ENCODE data around the gene SCRT2. TPM values are rescaled to one million over a fixed set of nuclear protein-coding genes. Genes with fewer than 3 reads are reported as not detected.

The SCRT2 gene
- total RNA-seq, 1 donor from 2014 or later = not detected

GRCh38 chr20:717271-717670 is 41.7 kb upstream of the SCRT2 start:
- FAIRE-seq (no peak), DNase-seq (ENCODE audit: low read depth) (no peak)
- H3K79me2 ChIP-seq (ENCODE audit: insufficient read depth, low read length) = no peaks in the 10 kb centered on the region
- no peaks in the 10 kb centered on the region for H3K9me3 ChIP-seq (ENCODE audit: insufficient read depth, low read depth, low read length)
- Mint-ChIP-seq H3K4me1 (ENCODE audit: low read depth, unreplicated experiment) (no peaks in the 10 kb centered on the region), H3K36me3 (ENCODE audit: low read depth, unreplicated experiment) (peaks cover 1% of the 10 kb centered on the region), H3K9me3 (ENCODE audit: unreplicated experiment) (peaks cover 2% of the 10 kb centered on the region), H3K27me3 (ENCODE audit: low read depth, unreplicated experiment) (peaks cover 48% of the 10 kb centered on the region), H3K4me3 (ENCODE audit: unreplicated experiment) (no peak overlapping the region), H3K27ac (ENCODE audit: unreplicated experiment) (no peak overlapping the region)
- H3K9ac ChIP-seq (ENCODE audit: low read length) = no peak overlapping the region
- no peak overlapping the region for H2AFZ ChIP-seq (ENCODE audit: low read depth, low read length)
- no peaks in the 10 kb centered on the region for H3K36me3 ChIP-seq (ENCODE audit: insufficient read depth, low read length)
- TF ChIP-seq EZH2 (IDR thresholded peaks at IDR 0.05; ENCODE audit: insufficient read depth, low read length) (no peak), CTCF (IDR thresholded peaks at IDR 0.05; ENCODE audit: insufficient read depth, low read depth, low read length) (no peak)
- H3K27ac ChIP-seq (ENCODE audit: low read depth, low read length) = no peak overlapping the region
- H3K4me2 ChIP-seq (ENCODE audit: low read length) = no peak overlapping the region
- H3K4me3 ChIP-seq (ENCODE audit: insufficient read depth, low read depth, low read length) = no peak overlapping the region
- H4K20me1 ChIP-seq (ENCODE audit: insufficient read depth, low read length) = no peaks in the 10 kb centered on the region
- H3K27me3 ChIP-seq (ENCODE audit: insufficient read depth, low read length) = peaks cover 3% of the 10 kb centered on the region
- H3K4me1 ChIP-seq (ENCODE audit: insufficient read depth, low read length) = no peaks in the 10 kb centered on the region

DNA sequence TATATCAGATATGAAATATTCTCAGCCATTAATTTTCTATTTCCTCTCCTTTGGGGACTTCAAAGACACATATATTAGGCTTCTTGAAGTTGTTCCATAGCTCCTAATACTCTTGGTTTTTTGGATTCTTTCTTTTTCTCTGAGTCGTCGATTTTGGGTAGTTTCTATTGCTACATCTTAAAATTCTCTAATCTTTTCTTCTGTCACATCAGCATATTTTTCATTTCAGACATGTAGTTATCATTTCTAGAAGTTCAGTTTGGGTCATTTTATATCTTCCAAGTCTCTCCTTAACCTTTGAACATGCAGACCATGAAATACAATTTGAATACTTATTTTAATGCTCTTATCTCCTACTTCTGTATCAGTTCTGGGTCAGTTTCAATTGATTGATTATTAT is 38.9 kb upstream of the SCRT2 start:
- no peak overlapping the region for H3K4me2 ChIP-seq (ENCODE audit: low read length)
- no peak for DNase-seq (ENCODE audit: low read depth)
- no peak overlapping the region for H2AFZ ChIP-seq (ENCODE audit: low read depth, low read length)
- H3K9ac ChIP-seq (ENCODE audit: low read length) = no peak overlapping the region
- H3K27me3 ChIP-seq (ENCODE audit: insufficient read depth, low read length) = peaks cover 6% of the 10 kb centered on the region
- H3K27ac Mint-ChIP-seq (ENCODE audit: unreplicated experiment) = no peak overlapping the region
- no peaks in the 10 kb centered on the region for H3K4me1 ChIP-seq (ENCODE audit: insufficient read depth, low read length)
- no peaks in the 10 kb centered on the region for H3K9me3 ChIP-seq (ENCODE audit: insufficient read depth, low read depth, low read length)
- no peaks in the 10 kb centered on the region for H3K79me2 ChIP-seq (ENCODE audit: insufficient read depth, low read length)
- H3K27me3 Mint-ChIP-seq (ENCODE audit: low read depth, unreplicated experiment) = peaks cover 36% of the 10 kb centered on the region
- no peak for TF ChIP-seq EZH2 (IDR thresholded peaks at IDR 0.05; ENCODE audit: insufficient read depth, low read length)
- no peak for TF ChIP-seq CTCF (IDR thresholded peaks at IDR 0.05; ENCODE audit: insufficient read depth, low read depth, low read length)
- no peaks in the 10 kb centered on the region for H3K36me3 Mint-ChIP-seq (ENCODE audit: low read depth, unreplicated experiment)
- H3K4me1 Mint-ChIP-seq (ENCODE audit: low read depth, unreplicated experiment) = peaks cover under 1% of the 10 kb centered on the region
- no peaks in the 10 kb centered on the region for H4K20me1 ChIP-seq (ENCODE audit: insufficient read depth, low read length)
- H3K9me3 Mint-ChIP-seq (ENCODE audit: unreplicated experiment) = peaks cover 4% of the 10 kb centered on the region
- no peak overlapping the region for H3K4me3 Mint-ChIP-seq (ENCODE audit: unreplicated experiment)
- no peaks in the 10 kb centered on the region for H3K36me3 ChIP-seq (ENCODE audit: insufficient read depth, low read length)
- no peak overlapping the region for H3K4me3 ChIP-seq (ENCODE audit: insufficient read depth, low read depth, low read length)
- no peak overlapping the region for H3K27ac ChIP-seq (ENCODE audit: low read depth, low read length)
- FAIRE-seq = no peak

- H4K20me1 ChIP-seq (ENCODE audit: insufficient read depth, low read length) = no peaks in the 10 kb centered on the region
- H3K4me3 ChIP-seq (ENCODE audit: insufficient read depth, low read depth, low read length) = no peak overlapping the region
- Mint-ChIP-seq H3K4me1 (ENCODE audit: low read depth, unreplicated experiment) (peaks cover 2% of the 10 kb centered on the region), H3K27me3 (ENCODE audit: low read depth, unreplicated experiment) (peaks cover 37% of the 10 kb centered on the region), H3K9me3 (ENCODE audit: unreplicated experiment) (peaks cover 13% of the 10 kb centered on the region), H3K27ac (ENCODE audit: unreplicated experiment) (no peak overlapping the region), H3K36me3 (ENCODE audit: low read depth, unreplicated experiment) (peaks cover 5% of the 10 kb centered on the region), H3K4me3 (ENCODE audit: unreplicated experiment) (no peak overlapping the region)
- no peak for FAIRE-seq
- peaks cover 11% of the 10 kb centered on the region for H3K27me3 ChIP-seq (ENCODE audit: insufficient read depth, low read length)
- H2AFZ ChIP-seq (ENCODE audit: low read depth, low read length) = no peak overlapping the region
- H3K4me2 ChIP-seq (ENCODE audit: low read length) = no peak overlapping the region
- H3K4me1 ChIP-seq (ENCODE audit: insufficient read depth, low read length) = no peaks in the 10 kb centered on the region
- no peaks in the 10 kb centered on the region for H3K79me2 ChIP-seq (ENCODE audit: insufficient read depth, low read length)
- no peak for DNase-seq (ENCODE audit: low read depth)
- TF ChIP-seq CTCF (IDR thresholded peaks at IDR 0.05; ENCODE audit: insufficient read depth, low read depth, low read length) = no peak
- no peak for TF ChIP-seq EZH2 (IDR thresholded peaks at IDR 0.05; ENCODE audit: insufficient read depth, low read length)
- no peaks in the 10 kb centered on the region for H3K9me3 ChIP-seq (ENCODE audit: insufficient read depth, low read depth, low read length)
- H3K27ac ChIP-seq (ENCODE audit: low read depth, low read length) = no peak overlapping the region
- H3K9ac ChIP-seq (ENCODE audit: low read length) = no peak overlapping the region
- no peaks in the 10 kb centered on the region for H3K36me3 ChIP-seq (ENCODE audit: insufficient read depth, low read length)
Measured at GRCh38 chr20:711576-711975, 36.0 kb upstream of the SCRT2 start.

Data from astrocyte (in vitro differentiated cells and primary cell).